Amniotic stem cell (primary cell): ENCODE results near the gene ZNF414.
"Not testable (repeated sequence)": the region's sequence is repeated elsewhere in the genome, so short reads cannot be mapped to it uniquely, and the experiment has no call there.

Experiments used
- DNase-seq: peaks from one replicate; lab custom pipeline; 2025; lab: John Stamatoyannopoulos, UW

The ZNF414 gene, protein sequence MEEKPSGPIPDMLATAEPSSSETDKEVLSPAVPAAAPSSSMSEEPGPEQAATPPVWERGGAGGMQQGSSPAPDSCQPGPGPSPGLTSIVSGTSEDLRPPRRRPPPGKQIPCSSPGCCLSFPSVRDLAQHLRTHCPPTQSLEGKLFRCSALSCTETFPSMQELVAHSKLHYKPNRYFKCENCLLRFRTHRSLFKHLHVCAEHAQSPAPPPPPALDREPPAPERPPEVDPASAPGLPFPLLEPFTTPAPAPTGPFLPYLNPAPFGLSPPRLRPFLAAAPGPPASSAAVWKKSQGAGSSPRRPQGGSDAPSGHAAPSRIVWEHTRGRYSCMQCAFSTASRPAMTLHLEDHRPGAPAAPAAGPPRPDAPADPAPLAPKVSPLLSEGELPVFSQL

DNA sequence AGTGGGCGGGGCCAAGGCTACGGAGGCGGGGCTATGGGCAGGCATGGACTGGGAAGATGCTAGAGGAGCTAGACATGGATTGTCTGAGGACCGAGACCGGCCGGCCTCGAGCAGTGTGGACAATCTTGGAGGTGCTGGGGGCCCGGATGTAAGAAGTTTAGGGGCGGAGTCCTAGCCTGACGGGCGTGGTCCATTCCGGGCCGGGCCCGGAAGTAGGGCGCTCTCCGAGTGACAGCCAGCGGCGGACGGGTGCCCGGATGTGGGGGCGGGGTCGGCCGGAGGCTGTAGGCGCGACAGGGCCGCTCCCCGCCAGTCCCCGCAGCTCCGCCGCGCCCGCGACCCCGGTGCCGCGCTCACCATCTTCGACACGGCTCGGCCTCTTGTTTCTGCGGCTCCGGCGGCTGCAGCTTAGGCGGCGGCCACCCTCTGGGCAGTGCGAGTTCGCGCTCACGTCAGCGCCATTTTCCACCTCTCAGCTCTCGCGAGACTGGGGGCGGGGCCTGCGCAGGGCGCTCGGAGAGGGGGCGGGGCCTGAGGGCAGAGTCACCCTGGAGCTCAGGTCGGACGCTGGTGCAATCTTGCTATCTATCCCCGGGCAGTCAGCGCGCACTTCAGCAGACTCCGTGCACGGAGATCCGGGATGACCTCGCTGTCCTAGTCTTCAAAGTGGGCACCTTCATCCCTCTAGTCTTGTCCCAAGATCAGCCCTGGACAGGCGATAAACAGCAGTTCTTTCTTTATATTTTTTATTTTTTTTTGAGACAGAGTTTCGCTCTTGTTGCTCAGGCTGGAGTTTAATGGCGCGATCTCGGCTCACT lies at the start of gene ZNF414:
TSS of gene ZNF414 (minus strand) at position 481 of the 818 bp plus-strand sequence. CDS start at position 360, 121 bp downstream.
- peak; percentile 96 for DNase-seq

DNA sequence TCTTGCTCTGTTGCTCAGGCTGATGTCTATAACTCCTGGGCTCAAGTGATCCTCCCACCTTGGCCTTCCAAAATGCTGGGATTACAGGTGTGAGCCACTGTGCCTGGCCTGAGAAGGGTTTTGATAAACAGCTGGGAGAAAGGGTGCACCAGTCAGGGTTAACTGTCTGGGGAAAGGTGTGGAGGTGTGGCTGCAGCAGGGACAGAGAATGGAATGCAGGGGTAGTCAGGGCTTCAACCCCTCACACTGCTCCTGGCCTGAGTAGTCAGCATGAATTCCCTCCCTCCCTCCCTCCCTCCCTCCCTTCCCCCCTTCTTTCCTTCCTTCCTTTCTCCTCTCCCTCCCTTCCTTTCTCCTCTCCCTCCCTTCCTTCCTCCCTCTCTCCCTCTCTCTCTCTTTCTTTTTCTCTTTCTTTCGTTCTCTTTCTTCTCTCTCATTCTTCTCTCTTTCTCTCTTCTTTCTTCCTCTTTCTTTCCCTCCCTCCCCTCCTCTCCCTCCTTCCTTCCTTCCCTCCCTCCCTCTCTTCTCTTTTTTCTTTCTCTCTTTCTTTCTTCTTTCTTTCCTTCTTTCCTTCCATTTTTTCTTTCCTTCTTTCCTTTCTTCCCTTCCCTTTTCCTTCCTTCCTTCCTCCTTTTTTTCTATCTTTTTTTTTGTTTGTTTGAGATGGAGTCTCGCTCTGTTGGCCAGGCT lies 47.3 kb upstream of the ZNF414 start:
- no peak for DNase-seq

- DNase-seq = no peak
These were observed 44.4 kb upstream of the ZNF414 start for GRCh38 chr19:8558325-8558724.

- DNase-seq = no peak
These were observed 43.8 kb upstream of the ZNF414 start for GRCh38 chr19:8557642-8558238.

DNA sequence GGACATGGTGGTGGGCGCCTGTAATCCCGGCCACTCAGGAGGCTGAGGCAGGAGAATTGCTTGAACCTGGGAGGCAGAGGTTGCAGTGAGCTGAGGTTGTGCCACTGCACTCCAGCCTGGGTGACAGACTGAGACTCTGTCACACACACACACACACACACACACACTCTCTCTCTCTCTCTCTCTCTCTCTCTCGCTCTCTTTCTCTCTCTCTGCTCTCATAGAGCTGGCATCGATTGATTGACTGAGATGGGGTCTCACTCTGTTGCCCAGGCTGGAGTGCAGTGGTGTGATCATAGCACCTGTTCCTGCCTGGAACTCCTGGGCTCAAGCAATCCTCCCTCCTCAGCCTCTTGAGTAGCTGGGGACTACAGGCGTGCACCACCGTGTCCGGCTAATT lies 39.8 kb upstream of the ZNF414 start:
- DNase-seq = not testable (repeated sequence)

- DNase-seq = no peak
These were observed 38.8 kb upstream of the ZNF414 start for GRCh38 chr19:8552810-8553209.

DNA sequence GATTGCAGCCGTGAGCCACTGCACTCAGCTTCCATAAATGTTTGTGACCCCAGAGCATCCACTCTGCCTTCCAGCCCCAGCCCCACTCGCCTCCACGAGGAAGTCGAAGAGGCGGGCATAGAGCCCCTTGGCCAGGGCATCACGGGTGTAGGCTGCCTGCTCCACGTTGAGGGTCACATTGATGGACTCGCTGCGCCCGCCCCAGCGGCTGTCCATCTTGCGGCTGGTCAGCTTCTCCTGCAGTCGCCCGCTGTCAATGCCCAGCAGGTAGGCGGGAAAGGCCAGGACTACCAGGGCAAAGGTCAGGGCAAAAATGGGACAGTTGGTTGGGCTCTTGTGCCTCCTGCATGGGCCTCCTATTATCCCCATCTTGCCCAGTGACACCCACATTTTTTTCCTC lies 36.1 kb upstream of the ZNF414 start:
- DNase-seq = no peak

DNA sequence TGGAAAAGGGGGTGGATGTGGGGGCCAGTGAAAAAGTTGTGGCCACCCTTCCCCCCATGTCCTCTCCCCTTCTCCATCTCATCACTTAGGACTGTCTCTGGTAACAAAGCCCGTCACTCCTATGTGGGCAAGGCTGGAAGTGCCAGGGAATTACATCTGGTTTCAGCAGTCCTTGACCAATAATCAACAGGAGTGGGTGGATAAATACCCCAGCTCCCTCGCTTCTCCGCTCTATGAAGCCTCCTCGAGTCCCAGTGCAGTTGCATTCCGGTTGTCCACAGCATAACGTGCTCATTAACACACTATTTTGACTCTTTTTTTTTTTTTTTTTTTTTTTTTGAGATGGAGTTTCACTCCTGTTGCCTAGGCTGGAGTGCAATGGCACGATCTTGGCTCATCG lies 31.8 kb upstream of the ZNF414 start:
- DNase-seq = no peak

- DNase-seq = no peak
These were observed 30.2 kb upstream of the ZNF414 start for GRCh38 chr19:8544168-8544567.

- DNase-seq = no peak
These were observed 25.7 kb upstream of the ZNF414 start for GRCh38 chr19:8539621-8540149.

DNA sequence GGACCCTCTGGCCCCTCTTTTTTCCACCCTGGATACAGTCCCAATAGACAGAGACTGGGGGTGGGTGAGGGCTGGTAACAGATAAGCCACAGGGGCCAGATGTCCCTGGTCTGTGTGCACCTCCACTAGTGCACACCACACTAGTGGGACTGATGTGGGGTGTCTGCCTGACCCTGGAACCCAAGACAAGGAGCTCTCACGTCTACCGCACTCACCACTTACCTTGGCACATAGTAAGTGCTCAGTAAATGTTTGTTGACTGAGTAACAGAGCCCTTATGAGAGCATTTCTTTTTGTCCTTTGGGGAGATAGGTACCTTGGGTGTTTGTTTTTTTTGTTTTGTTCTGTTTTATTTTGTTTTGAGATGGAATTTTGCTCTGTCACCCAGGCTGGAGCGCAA lies 23.1 kb upstream of the ZNF414 start:
- no peak for DNase-seq

DNA sequence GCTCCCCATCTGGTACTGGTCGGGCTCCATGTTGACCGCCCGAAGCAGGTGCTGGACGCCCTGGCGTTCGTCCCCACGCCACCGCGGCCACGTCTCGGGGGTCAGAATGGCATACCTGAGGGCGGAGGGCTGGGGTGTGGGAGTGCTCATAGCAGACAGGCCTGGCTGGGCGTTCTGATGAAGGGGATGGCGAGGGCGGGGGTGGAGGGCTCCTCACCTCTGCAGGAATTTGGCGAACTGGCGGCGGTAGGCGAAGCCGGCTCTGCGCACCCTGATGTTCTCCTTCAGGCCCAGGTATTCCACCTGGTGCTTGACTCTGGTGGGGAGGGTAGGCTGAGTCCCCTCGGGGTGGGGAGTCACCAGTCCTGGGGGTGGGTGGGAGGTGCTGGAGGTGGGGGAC lies 22.3 kb upstream of the ZNF414 start:
- no peak for DNase-seq

DNA sequence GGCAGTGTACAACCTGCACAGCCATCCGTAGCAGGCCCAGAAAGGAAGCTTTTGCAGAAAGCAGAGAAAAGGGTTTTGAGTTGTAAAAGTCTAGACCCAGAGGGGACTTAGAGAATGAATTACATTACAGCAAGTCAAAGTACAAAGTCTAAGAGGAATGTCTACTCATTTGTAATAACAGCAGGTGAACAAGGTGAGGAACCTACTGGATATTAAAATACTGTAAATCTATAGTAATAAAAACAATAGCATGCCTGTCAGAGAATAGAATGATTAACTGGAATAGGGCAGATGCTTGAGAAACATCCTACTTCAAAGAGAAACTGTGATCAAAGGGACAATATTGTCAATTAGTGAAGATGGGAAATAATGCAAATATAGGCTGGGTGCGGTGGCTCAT lies 18.3 kb upstream of the ZNF414 start:
- DNase-seq = no peak

GRCh38 chr19:8531470-8531869 lies 17.5 kb upstream of the ZNF414 start:
- no peak for DNase-seq

GRCh38 chr19:8530061-8530679 lies 16.2 kb upstream of the ZNF414 start:
- no peak for DNase-seq

DNA sequence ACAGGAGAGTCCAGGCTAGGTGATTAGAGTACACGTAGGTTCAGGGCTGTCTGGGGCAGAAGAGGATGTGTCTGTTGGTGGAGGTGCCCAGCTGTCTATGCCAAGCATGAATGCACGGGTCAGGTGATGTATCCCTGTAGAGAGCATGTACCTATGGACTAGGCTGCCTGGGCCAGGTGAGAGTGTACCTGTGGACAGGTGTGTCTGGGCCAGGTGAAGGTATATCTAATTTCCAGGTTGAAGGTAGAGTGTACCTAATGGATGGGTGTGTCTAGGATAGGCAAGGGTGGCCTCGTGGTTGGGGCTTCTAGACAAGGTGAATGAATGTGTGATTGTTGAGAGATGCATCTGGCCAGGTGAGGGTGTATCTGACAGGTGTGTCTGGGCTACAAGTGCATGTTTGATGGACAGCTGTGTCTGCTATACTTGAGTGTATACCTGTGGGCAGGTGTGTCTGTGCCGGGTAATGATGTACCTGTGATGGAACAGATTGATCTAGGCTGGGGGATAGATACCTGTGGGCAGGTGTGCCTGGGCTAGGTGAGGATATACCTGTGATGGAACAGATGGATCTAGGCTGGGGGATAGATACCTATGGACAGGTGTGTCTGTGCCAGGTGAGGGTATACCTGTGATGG lies 15.5 kb upstream of the ZNF414 start:
- DNase-seq = no peak

DNA sequence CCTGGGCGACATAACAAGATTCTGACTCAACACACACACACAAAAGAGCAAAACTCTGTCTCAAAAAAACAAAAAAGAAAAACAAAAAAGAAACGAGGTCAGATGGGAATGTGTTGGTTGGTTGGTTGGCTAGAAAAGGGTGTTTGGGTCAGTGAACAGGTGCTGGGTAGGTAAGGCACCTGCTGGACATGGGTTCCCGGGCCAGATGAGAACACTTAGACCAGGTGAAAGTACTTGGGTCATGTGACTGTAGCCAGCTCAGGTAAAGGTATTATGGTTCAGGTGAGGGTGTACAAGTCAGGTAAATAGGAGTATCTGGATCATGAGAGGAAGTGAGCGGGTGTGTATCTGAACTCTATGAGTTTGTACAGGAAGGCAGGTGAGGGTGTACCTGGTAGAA lies 14.5 kb upstream of the ZNF414 start:
- no peak for DNase-seq

GRCh38 chr19:8526345-8527091 lies 12.6 kb upstream of the ZNF414 start:
- peak; percentile 84 for DNase-seq

DNA sequence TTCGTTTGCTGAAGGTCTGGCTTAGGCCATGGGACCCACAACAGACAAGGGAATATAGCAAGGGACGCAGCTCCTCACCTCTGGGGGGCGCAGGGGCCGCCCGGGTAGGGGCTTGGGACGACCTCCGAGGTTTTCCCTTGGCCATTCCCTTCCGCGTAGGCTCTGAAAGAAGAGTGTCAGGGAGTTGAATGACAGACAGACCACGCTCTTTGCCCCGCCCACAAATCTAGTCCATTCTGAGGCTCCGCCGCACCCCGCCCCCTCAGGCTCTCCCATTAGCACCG lies 11.4 kb upstream of the ZNF414 start:
- no peak for DNase-seq

- DNase-seq = no peak
These were observed 5.4 kb upstream of the ZNF414 start for GRCh38 chr19:8519388-8519787.

GRCh38 chr19:8518536-8518935 lies 4.6 kb upstream of the ZNF414 start:
- no peak for DNase-seq
